Transverse colon (tissue), 4 donors: ENCODE results near the gene OFD1. TPM values are rescaled to one million over a fixed set of nuclear protein-coding genes. Genes with fewer than 3 reads are reported as not detected.

Source experiments
- DNase-seq: peaks from one replicate; pipeline ENCODE4 v3.0.0-alpha.2; 2019
- H3K27ac ChIP-seq, 4 donors: fragments of 200-600 bp; sonication (generic); 2 replicates each; pipeline ENCODE4 v1.5.1; 2016 to 2018; ENCODE audit warnings: inconsistent platforms in 4 of 4
- H3K27me3 ChIP-seq: fragments of 200-600 bp; sonication (generic); 2 replicates; pipeline ENCODE4 v1.5.1; 2017; ENCODE audit warnings: inconsistent platforms
- H3K36me3 ChIP-seq, 4 donors: fragments of 200-600 bp; sonication (generic); 2 replicates each; pipeline ENCODE4 v1.5.1; 2017 to 2019; ENCODE audit warnings: inconsistent platforms in 4 of 4
- H3K4me1 ChIP-seq, 4 donors: fragments of 200-600 bp; sonication (generic); 2 replicates each; pipeline ENCODE4 v1.5.1; 2017 to 2020; ENCODE audit warnings: inconsistent platforms in 4 of 4
- H3K4me3 ChIP-seq, 4 donors: fragments of 200-600 bp; sonication (generic); 1 replicate in 1 of 4; 2 replicates in 3 of 4; pipeline versions ENCODE4 v1.5.1 to v1.6.1; 2017 to 2019; ENCODE audit warnings: inconsistent platforms in 4 of 4
- H3K9me3 ChIP-seq, 2 donors: fragments of 200-600 bp; sonication (generic); 2 replicates each; pipeline ENCODE4 v1.5.1; 2017 to 2019; ENCODE audit warnings: inconsistent platforms in 2 of 2
- EP300 ChIP-seq: sonication (generic); formaldehyde crosslinking; IDR thresholded peaks from one replicate; pipeline ENCODE4 v1.6.1; 2017; ENCODE audit warnings: antibody characterized with exemption, low read depth
- POLR2A ChIP-seq: fragments of 450-650 bp; IDR thresholded peaks from one replicate; pipeline ENCODE4 v1.6.1; 2016; ENCODE audit warnings: antibody characterized with exemption, mild to moderate bottlenecking, moderate library complexity
- POLR2AphosphoS5 ChIP-seq, 3 donors: sonication (generic); formaldehyde crosslinking; IDR thresholded peaks; one replicate each; pipeline ENCODE4 v1.6.1; 2016; ENCODE audit warnings: antibody characterized with exemption in 3 of 3
- WGBS, 2 donors: methylation state at CpG; one replicate each; pipeline ENCODE4 v1.1.5; 2018; ENCODE audit warnings: low coverage in 1 of 2; 5-methylcytosine and 5-hydroxymethylcytosine counted together
- in situ Hi-C, 4 donors: fragments of 200-750 bp; cut with MboI; loops; one replicate each; pipeline versions ENCODE4 v1.15.0 to v1.15.1; 2017; ENCODE audit warnings: low sequenced_read_pairs in 3 of 4, low pct_ligation_motif_present in 1 of 4, low pct_unique_long_range_greater_than_20kb in 1 of 4
- intact Hi-C: fragments of 100-400 bp; cut with DNase I; formaldehyde crosslinking; loops from one replicate; pipeline ENCODE4 v1.15.1; 2023; ENCODE audit warnings: low total_unique reads
- total RNA-seq, 4 donors: library from RNA; depleted of rRNA; stranded (reverse); fragments of >200 nt; gene quantifications; one replicate each; pipeline ENCODE4 v1.1.0, GENCODE V29; 2016
- TF ChIP-seq, protein P1 (sequence below), 5 experiments: fragments of 200-600 bp in 3 of 5; fragments of 450-650 bp in 2 of 5; sonication (generic) in 3 of 5; IDR thresholded peaks; 1 replicate in 2 of 5; 2 replicates in 3 of 5; pipeline ENCODE4 v1.5.1; 2016 to 2017; ENCODE audit warnings: antibody characterized with exemption in 5 of 5, inconsistent platforms in 3 of 5, mild to moderate bottlenecking in 2 of 5, moderate library complexity in 1 of 5

Gene OFD1
- total RNA-seq, 4 donors from 2014 or later, result 27.2 to 184 (median 62.8) TPM

DNA sequence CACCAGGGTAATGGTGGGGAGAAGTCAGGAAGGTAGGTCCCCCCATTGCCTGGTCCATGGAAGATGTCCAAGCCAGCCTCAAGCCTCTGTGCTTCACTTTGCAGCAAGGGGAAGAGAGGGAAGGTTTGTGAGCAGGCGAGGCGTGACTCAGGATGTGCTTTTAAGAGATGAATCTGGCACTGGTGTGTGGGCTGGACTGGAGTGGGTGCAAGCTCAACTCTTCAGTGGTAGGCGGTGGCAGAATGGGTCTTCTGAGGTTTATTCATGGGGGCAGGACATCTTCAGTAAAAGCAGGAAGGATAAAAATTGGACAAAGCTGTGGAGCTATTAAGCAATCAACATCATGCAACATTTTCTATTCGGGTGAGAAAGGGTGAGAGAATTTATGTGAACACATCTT lies 63.0 kb downstream of the OFD1 start:
- in situ Hi-C loops, result no loop called here
- intact Hi-C loops, result no loop called here

DNA sequence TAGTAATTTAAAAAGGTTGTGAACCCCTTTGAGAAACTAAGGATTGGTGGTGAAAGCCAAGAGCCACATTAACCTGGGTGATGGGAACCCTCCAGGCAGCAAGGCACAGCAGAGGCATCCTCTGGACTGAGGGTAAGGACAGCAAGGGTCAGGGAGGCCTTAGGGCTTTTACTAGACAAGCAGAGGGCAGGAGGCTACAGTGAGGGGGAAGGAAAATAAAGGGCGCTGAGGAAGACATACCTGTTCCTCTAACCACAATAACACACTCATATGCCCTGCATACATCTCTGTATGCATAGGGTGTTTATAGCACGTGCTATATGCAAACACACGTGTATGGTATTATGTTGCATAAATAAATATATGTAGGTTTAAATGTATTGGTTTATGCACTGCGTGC lies 63.6 kb downstream of the OFD1 start:
- Histone ChIP-seq H3K4me3 (no peak overlapping the region), H3K36me3 (no peaks in the 10 kb centered on the region), H3K9me3 (no peaks in the 10 kb centered on the region), H3K27ac (no peak overlapping the region), H3K4me1 (no peaks in the 10 kb centered on the region), H3K27me3 (no peaks in the 10 kb centered on the region)
- 87 to 91% methylated on average over 3 to 4 of the region's 4 CpGs for WGBS, 2 donors
- TF ChIP-seq EP300, result no peak
- no peak for TF ChIP-seq POLR2A
- in situ Hi-C loops, result no loop called here
- intact Hi-C loops, result no loop called here
- no peak for DNase-seq

More for the DNA sequence above, 63.0 kb downstream of the OFD1 start:
- 80 to 91% methylated on average over 1 to 4 of the region's 4 CpGs for WGBS, 2 donors
- Histone ChIP-seq H3K27ac (no peak overlapping the region), H3K9me3 (no peaks in the 10 kb centered on the region), H3K4me1 (no peaks in the 10 kb centered on the region), H3K27me3 (no peaks in the 10 kb centered on the region), H3K4me3 (no peak overlapping the region), H3K36me3 (no peaks in the 10 kb centered on the region)
- TF ChIP-seq POLR2A, result no peak
- TF ChIP-seq, protein P1, sequence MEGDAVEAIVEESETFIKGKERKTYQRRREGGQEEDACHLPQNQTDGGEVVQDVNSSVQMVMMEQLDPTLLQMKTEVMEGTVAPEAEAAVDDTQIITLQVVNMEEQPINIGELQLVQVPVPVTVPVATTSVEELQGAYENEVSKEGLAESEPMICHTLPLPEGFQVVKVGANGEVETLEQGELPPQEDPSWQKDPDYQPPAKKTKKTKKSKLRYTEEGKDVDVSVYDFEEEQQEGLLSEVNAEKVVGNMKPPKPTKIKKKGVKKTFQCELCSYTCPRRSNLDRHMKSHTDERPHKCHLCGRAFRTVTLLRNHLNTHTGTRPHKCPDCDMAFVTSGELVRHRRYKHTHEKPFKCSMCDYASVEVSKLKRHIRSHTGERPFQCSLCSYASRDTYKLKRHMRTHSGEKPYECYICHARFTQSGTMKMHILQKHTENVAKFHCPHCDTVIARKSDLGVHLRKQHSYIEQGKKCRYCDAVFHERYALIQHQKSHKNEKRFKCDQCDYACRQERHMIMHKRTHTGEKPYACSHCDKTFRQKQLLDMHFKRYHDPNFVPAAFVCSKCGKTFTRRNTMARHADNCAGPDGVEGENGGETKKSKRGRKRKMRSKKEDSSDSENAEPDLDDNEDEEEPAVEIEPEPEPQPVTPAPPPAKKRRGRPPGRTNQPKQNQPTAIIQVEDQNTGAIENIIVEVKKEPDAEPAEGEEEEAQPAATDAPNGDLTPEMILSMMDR (IDR thresholded peaks at IDR 0.05), result no peak
- TF ChIP-seq POLR2AphosphoS5 (IDR thresholded peaks at IDR 0.05), result no peak
- TF ChIP-seq EP300, result no peak
- no peak for DNase-seq

DNA sequence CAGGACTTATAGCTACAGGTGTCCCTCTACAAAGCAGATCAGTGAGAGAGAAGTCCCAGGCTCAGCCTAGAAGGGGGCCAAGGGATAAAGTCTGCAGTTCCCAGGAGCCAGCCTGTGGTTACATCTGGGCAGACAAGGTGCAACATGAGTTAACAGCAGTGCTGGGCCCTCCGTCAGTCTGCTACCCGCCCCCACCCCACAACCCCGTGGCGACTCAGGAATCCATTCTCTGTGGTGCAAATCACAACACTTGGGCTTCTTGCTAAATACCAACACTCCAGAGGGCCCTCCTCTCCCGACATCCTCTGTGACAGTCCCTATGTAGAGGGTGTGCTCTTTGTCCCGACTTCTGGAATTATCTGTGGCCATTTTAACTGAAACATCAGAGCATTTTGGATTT lies 68.6 kb downstream of the OFD1 start:
- TF ChIP-seq, protein P1 (IDR thresholded peaks at IDR 0.05), result no peak
- TF ChIP-seq POLR2AphosphoS5 (IDR thresholded peaks at IDR 0.05), result no peak
- TF ChIP-seq POLR2A, result no peak
- no peak for TF ChIP-seq EP300
- WGBS, 2 donors, result 32% methylated on average over 6 of the region's 6 CpGs; no CpG with 5 or more reads in 1 of the 2 donors
- no peak overlapping the region for H3K27ac ChIP-seq
- no peaks in the 10 kb centered on the region for H3K4me1 ChIP-seq
- no peak for DNase-seq
- H3K36me3 ChIP-seq, result no peaks in the 10 kb centered on the region
- no peaks in the 10 kb centered on the region for H3K27me3 ChIP-seq
- H3K9me3 ChIP-seq, result no peaks in the 10 kb centered on the region
- intact Hi-C loops (no loop called here), in situ Hi-C loops (no loop called here)
- H3K4me3 ChIP-seq, result no peak overlapping the region

DNA sequence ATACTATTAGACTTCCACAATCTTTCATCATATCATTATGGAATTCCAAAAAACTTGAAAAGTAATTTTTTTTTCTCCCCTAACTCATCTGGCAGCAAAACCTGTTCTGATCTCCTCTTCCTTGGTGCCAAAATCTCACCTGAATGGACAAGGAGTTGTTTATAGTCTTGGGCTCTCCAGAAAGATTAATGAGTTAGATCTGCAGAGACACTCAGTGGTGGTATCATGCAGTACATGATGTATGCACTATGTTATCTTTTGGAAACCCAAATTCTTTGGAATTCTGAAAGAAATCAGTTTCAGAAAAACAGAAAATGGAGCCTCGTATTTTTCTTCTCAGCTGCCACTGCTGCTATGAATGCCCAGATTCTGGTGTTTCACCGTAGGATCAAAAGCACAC lies 70.7 kb downstream of the OFD1 start:
- Histone ChIP-seq H3K36me3 (no peaks in the 10 kb centered on the region), H3K4me1 (no peaks in the 10 kb centered on the region), H3K9me3 (no peaks in the 10 kb centered on the region), H3K27me3 (no peaks in the 10 kb centered on the region), H3K4me3 (no peak overlapping the region), H3K27ac (no peak overlapping the region)
- in situ Hi-C loops, result no loop called here
- intact Hi-C loops, result no loop called here
- TF ChIP-seq EP300 (no peak), POLR2A (no peak), POLR2AphosphoS5 (IDR thresholded peaks at IDR 0.05) (no peak)
- TF ChIP-seq, protein P1 (IDR thresholded peaks at IDR 0.05), result no peak
- WGBS, 2 donors, result 67 to 81% methylated on average over 1 to 2 of the region's 2 CpGs
- DNase-seq, result no peak

GRCh38 chrX:13808293-13808692 lies 73.7 kb downstream of the OFD1 start:
- no peaks in the 10 kb centered on the region for H3K27me3 ChIP-seq
- no peak overlapping the region for H3K4me3 ChIP-seq
- TF ChIP-seq, protein P1 (IDR thresholded peaks at IDR 0.05), result no peak
- TF ChIP-seq EP300 (no peak), POLR2AphosphoS5 (IDR thresholded peaks at IDR 0.05) (no peak), POLR2A (no peak)
- no peaks in the 10 kb centered on the region for H3K9me3 ChIP-seq
- H3K36me3 ChIP-seq, result no peaks in the 10 kb centered on the region
- DNase-seq, result no peak
- 67% methylated on average over 4 of the region's 4 CpGs; no CpG with 5 or more reads in 1 of the 2 donors for WGBS, 2 donors
- H3K4me1 ChIP-seq, result no peaks in the 10 kb centered on the region
- in situ Hi-C loops (no loop called here), intact Hi-C loops (no loop called here)
- H3K27ac ChIP-seq, result no peak overlapping the region
